CD4-positive, alpha-beta T cell treated with Interleukin-17A for 1 hour (primary cell): Measurements from ENCODE around the gene AACS.
"Not testable (repeated sequence)": the region's sequence is repeated elsewhere in the genome, so short reads cannot be mapped to it uniquely, and the experiment has no call there.

Experiments
- DNase-seq: peaks from one replicate; pipeline ENCODE4 v3.0.0-alpha.2; 2020

The AACS gene

DNA sequence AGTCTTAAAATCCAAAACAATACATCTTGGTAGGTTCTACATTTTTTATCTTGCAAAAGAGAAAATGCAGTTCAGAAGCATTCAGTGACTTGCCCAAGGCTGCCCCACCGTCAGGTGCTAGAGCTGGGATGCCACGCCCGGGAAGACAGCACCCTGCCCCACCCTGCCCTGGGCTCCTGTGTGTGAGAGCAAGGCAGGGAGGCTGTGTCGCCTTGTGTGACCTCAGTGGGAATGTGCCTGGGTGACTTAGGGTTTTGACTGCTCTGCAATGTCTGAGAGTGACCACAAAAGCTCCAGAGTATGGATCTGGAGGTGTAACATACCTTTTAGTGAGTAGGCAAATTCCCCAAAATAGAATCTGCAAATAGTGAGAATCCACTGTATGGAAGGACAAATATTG is 60.0 kb downstream of the AACS start:
- no peak for DNase-seq

DNA sequence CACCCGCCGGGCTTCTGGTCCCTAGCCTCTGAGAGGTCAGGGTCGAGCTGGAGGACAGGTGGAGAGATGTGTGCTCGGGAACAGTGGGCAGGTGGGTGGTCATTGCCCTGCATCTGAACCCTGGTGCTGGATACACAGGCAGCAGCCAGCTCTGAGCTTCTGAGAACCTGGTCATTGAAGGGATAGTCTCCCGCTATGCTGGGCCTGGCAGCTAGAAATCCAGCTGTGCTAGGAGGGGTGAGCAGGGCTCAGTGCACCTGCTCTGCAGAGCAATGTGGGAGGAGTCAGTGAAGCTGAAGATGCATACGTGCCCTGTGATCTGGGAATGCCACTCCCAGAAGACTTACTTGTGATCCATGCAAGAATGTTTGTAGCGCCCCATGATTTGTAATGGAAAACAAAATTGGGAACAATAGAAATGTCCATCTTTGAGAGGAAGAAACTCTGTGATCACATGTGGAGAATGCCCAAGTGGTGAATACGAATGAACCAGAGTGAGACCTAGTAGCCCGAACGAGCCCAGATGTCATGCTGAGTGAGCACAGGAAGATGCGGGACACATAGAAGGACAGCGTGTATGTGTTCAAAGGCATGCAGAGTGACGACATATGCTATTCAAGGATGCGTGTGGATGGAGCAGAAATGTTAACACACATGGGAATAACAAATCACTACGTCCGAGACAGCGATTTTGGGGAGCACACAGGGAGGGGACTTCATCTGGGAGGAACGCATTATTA is 63.4 kb downstream of the AACS start:
- no peak for DNase-seq

DNA sequence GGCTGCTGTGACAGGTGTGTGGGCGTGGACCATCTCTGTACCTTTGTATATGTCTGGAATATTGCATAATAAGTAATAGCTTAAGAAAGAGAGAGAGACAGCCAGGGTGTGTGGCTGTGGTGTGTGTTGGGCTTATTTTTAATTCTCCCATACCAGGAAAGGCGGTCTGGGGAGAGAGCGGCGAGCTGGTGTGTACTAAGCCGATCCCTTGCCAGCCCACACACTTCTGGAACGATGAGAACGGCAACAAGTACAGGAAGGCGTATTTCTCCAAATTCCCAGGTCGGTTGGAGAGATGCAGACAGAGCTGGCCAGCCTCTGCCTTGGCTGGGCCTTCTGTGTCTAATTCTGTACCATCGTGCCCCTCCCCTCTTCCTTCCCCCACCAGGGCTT is 63.9 kb downstream of the AACS start:
- DNase-seq = no peak

DNA sequence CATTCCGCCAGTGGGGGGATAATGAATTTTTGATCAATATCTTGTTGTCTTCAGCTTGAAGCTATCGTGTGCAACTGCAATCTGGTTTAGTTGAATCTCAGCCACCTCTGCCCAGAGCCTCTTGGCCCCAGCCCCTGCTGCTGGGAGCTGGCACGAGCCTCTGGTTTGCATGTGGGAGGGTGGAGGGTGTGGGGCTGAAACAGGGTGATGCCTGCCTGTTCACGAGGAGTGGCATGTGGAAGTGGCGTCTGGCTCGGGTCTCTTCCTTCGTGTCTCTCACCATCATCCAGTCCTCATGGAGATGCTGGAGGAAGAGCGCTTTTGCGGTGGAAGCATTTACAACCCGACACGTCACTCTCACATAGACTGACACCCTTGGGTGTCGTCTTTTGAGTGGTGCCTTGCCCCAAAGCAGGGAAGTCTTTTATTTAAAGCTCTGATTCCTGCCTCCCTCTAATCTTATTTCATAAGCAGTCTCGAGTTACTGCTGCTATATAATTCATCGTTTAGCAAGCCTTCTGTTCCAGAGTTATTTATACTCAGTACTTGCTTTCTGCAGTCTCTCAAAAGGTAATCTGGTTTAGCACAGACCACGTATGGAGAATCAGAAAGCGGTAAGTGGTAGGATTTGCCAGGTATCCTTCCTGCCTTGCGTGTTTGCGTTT is 64.5 kb downstream of the AACS start:
- no peak for DNase-seq

DNA sequence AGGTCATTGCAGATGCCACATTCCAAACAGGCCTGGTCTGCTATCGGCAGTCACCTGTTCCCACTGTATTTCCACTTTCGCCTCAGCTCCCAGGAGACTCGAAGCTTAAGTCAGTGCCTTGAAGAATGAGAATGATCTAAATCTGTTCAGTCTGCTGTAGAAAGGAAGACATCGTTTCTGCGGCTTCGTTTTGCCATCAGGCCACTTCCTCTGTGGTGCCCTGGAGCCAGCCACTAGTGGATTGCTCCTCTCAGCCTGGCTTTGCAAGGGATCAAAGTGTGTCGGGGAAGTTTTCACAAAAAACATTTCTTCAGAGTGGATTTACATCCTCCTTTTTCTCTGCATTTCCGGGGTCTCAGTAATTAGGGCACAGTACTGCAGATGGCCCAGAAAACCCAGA is 66.7 kb downstream of the AACS start:
- DNase-seq = no peak

DNA sequence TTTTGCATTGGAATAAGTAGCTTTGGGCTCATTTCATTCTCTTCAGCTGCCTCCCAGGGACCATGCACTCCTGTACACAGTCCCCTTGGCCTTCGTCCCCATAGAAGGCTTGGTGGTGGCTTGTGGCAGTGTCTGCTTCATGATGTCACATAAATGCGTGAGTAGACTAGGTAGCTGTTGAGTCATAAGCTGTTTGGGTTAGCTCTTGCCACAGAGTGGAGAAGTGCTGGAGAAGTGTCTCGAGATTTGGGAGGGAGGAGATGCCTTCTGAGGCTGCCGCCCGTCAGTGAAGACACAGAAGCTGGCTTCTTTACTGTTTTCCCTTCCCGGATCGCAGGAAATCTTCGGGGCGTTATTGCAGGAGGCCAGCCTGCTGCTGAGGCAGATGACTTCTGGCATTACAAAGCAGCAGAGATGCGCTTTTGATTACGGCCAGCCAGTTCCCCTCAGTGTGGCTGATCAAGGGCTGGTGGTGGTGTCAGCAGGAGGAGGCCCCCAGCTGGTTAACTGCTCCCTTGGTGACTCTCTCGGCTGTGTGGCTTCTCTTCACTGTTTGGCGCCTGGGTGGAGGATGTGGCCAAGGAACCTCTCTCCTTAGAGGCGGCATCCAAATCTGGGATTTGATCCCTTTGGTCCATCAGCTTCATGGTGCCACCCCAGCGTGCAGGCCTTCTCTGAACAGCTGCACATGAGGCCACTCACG is 67.6 kb downstream of the AACS start:
- no peak for DNase-seq

DNA sequence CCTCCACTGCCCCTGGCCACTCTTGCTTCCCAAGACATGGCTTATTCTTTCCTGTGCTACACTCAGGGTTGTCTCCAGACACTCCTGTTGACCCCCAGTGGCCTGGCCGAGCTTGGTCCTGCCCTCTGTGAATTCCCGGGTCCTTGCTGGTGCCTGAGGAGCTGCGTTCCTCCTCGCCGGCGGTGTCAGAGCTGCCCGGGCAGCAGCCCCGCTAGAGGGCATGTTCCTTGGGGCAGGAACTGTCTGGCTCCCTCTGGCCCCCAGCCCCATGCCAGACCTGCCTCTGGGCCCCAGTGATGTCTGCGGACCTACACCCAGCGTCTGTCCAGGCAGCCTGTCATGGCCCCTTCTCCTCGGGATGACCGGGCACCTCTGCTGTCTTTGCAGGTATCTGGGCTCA is 68.4 kb downstream of the AACS start:
- no peak for DNase-seq

DNA sequence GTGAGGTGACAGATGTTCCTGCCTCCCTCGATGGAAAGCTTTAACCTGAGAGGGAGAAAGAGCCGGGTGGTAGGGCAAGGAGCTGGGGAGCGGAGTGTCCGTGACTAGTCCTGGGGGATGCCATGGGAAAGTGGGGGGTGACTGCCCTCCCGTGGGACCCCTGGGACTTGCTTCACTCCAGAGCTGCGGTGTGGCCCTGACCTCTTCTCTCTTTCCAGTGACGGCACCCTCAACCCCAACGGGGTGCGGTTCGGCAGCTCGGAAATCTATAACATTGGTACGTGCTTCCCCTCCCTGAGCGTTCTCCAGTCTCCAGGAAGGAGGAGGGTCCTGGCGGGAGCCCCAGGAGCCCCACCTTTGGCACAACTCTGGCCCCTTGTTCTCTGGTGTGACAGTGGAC is 69.3 kb downstream of the AACS start:
- no peak for DNase-seq

DNA sequence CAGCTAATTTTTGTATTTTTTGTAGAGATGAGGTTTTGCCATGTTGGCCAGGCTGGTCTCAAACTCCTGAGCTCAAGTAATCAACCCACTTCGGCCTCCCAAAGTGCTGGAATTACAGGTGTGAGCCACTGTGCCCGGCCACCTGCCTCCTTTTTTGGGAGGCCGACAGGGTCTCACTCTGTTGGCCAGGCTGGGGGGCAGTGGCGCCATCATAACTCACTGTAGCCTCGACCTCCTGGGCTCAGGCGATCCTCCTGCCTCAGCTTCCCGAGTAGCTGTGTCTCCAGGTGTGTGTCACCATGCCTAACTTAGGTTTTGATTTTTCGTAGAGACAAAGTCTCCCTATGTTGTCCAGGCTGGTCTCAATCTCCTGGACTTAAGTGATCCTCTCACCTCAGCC is 70.7 kb downstream of the AACS start:
- no peak for DNase-seq

DNA sequence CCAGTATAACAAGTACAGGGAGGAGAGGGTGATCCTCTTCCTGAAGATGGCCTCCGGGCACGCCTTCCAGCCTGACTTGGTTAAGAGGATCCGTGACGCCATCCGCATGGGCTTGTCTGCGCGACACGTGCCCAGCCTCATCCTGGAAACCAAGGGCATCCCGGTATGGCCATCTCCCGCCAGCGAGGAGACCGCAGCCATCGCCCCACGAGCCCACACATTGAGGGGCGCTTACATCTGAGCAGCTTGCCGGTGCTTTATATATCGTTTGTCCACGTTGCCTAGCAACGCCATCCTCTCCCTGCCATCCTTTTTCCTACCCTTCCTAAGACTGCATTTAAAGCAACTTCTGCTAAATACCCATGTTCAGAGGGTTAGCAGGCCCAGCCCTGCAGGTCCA is 71.5 kb downstream of the AACS start:
- no peak for DNase-seq

DNA sequence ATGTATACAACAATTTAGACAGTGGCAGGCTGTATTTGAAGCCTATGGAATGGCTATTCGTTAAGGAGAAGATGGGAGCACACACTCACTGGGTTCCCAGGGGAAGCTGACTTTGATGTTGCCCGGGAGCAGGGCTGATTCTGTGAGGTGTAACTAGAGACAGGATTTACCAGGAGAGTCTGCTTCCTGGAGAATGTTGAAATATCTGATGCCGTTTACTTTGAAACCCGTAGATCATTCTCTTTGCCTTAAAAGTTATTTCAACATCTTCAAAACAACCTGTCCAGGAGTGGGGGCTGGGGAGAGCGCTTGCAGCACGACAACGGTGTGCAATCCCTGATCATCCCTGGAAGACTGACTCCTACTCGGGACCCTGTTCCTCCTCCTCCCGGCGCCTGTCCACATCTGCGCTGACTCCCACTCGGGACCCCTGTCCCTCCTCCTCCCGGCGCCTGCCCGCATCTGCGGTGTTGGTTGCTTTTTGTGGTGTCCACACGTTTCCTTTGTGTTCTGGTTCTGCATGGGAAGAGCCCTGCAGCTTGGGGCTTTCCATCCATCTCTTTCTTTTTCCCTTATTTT is 72.6 kb downstream of the AACS start:
- no peak for DNase-seq

DNA sequence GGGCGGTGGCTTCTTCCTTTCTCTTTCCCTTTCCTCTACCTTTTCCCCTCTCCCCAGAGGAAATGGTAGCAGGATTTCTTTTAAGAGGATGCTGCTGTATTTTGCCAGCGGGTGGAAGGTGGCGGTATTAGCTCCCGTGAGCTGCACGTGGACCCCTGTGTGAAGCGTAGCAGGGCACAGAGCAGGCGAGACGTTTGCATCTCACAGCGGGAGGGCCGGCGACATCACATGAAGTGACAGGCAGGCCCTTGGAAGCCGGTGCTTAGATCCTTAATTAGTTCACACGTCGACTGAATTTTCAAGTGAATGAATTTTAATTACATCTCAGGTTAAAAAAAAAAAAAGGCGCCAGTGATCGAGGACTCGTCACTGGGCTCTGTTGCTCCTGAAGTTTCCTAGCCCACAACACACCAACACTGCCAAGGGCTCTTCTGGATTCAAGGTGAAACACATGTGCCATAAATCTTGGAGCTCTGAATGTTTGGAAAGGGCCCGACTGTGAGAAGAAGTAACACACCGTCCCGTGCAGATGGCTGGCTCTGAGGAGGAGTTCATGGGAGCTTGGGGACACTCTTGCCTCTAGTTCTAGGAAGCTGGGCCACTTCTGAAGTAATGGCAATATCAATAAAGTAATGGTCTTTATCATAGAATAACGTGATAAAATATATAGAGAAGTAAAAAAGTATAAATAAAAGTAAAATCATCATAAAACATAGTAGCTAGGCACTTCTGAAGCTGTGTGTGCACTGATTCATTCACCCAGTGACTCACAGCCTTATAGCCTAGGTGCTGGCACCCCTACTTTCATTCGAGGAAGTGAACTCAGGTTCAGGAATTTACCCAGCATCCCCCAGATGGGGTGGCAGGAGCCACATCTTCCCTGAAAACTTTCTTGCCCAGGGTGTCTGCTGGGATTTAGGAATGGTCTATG is 75.3 kb downstream of the AACS start:
- DNase-seq = no peak

DNA sequence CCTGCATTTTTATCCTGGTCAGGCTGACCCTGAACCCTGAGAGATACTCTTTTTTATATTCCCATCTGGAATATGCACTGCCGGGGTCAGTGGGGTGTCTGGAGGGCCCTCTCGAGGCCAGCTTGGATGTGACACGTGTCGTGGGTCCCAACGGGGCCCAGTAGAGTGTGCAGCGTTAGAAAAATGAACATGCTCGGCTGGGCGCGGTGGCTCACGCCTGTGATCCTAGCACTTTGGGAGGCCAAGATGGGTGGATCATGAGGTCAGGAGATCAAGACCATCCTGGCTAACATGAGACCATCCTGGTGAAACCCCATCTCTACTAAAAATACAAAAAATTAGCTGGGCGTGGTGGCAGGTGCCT is 76.0 kb downstream of the AACS start:
- not testable (repeated sequence) for DNase-seq

DNA sequence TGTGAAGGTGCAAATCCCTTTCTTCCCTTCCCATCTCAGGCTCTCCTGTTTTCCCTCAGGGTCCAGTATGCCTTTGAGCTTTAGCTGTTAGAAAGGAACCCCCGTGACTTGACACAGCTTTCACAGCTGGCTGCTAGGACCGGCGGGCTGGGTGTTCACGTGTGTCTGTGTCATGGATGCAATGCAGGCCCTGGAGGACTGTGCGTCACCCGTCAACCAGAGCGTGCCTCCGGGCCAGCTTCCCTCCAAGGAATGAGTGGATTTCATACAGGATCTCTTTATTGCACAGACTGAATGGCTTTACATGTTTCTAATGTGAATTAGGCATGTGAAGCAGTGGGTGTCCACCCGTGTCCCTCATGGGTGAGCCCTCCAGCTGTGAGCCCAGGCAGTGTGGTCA is 77.4 kb downstream of the AACS start:
- DNase-seq = no peak

DNA sequence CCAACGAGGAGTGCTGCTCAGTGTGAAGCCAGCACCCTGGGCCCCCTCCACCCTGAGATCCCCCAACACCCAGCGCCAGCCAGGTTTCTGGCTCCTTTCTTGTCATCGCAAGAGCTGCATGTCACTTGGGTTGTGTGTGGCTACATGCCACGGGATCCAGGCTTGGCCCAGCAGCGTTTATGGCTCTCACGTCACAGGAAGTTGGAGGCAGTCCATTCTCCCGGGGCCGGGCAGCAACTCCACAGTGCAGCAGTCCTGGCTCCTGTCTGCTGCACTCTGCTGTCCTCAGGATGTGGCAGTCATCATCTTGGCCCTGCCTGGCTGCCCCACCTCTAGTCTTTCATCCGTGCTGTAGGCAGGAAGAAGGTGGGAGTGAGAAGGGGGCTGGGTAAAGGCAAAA is 78.3 kb downstream of the AACS start:
- no peak for DNase-seq

DNA sequence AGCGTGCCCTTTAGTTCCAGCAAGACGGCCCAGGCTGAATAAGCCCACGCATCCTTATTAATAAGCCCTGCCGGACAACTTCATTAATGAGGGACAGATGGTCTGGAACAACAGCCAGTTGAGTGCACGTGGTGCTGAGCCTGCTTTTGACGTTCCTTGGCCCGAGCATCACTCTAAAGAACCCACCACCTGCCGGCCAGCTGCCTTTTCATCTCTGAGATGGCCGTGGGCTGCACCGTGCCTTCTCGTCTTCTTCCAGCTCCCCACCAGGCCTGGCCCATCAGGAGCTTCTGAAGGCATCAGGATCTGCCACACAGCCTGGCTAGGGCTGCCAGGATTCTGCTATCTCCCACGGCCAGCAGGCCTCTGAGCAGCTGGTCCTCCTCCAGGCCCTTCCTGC is 80.0 kb downstream of the AACS start:
- no peak for DNase-seq

DNA sequence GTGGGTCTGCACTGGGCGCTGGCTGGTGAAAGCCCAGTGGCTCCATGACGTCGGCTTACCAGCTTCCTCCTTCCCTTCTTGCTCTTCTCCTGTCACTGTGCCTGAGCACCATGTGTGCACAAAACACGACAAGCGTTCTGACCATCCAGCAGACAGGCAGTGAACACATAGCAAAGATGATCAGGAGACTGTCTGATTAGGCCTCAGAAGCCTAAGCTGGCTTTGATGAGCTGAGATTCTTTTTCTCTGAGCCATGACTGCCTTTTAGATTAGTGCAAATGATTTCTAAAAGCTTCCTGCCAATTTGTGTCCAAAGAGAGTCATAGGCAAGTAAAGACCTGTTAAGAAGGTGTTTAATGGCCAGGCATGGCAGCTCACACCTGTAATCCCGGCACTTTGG is 83.1 kb downstream of the AACS start:
- DNase-seq = no peak

DNA sequence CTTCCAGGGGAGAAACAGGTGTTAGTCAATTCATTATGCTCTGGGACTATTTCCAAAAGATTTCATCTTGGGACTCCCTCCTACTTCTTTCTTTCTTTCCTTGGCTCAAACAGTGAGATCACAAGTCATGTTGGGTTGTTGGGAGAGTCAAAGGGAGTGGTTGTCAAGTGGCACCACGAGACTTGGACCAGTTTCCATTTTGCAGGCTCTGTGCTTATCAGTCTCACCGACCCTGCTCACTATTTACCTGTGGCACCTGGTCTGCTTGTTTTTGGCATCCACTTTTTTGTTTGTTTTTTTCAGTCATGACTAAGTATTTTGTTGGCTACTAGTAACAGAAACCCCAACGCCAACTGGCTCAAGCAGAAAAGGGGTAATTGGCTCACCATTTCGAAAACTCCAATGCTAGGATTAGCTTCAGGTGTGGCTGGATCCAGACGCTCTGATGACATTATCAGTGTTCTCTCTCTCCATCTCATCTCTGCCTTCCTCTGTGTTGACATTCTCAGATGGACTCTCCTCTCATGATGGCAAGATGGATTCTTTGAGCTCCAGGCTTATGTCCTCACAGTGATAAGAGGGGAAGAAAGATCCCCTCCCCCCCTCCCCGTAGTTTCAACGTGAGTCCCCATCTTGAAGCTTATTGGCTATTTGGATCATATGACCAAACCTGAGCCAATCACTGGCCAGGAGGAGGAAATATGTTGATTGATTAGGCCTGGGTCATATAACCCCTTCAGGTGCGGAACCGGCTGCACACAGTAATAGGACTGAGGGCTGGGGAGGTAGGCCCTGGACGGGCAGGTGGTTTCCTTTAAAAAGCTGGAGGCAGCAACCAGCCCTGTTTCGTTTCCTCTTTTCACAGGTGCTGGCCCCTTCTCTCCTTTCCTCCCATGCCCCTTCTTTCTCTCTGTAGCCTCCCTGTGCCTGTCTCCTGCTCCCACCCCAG is 84.2 kb downstream of the AACS start:
- DNase-seq = no peak

DNA sequence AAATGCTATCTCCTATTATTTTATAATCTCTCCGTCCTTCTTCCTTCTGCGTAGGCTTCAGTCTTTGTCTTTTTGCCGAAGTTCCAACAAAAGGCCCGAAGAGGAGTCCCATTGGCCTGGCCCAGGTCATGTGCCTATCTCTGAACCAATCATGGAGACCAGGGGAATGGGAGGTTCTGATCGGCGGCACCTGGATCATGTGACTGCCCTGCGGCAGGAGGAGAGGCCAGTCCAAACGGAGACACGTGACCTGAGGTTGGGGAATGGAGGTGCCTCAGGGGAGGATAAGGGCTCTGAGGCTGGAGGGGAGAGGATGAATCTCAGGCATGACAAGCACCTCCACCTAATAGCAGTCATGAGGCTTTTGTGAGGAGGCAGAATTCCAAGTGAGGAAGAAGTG is 86.0 kb downstream of the AACS start:
- DNase-seq = no peak

DNA sequence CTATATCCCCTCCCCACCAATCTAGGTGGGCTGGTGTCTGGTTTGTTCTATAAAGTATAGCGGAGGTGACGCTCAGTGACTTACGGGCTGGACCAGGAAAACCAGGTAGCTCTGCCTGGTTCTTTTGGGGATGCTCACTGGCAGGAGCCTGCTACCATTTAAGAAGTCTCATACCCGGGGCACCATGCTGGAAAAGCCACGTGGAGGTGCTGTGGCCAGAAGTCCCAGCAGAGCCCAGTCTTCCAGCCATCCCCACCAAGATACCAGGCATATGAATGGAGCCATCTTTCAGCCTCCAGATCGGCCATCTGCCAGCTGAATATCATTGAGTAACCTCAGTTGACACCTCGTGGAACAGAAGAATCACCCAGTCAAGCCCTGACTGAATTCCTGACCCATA is 87.2 kb downstream of the AACS start:
- DNase-seq = no peak

DNA sequence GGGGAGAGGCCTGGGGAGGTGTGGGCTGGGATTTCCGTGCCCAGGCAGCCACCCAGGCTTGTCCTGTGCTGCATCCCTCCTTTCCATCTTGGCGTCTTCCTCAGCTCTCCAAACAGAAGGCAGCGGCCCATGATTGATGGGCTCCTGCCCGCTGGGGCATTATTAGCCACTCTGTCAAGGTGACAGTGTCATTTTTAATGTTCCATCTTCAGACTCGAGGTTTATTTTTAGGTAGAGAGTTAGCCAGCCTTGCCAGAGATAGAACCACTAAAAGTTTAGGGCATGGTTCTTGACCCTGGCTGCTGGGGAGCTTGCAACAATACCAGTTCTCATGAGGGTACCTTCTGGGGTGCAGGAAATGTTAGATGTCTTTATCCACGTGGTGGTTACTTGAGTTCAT is 90.1 kb downstream of the AACS start:
- DNase-seq = no peak

DNA sequence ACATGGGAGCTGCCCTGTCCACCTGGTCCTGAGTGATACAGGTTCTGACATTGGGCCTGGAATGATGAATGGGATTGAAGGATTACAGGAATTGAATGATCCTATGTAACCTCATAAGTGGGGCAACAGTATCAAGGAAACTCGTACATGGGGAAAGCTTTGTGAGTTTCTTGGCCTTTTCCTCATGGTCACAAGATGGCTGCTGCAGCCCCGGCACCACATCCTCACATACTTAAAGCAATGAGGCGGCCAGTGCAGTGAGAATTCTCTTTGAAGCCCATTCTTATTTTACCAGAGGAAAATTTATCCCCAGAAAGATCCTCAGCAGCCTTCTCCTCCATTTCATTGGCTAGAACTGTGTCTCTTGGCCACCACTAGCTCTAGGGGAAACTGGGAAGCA is 91.9 kb downstream of the AACS start:
- no peak for DNase-seq
